ENCODE measurements around the gene PTGES2. TPM values are rescaled to one million over a fixed set of nuclear protein-coding genes. Genes with fewer than 3 reads are reported as not detected.

Gene PTGES2
- total and polyA plus RNA-seq, 9 of the 15 experiments (the other 6 are each of a cell fraction or from before 2014, with no cell fraction given) = 2.4 to 196 (median 90.1) TPM

GRCh38 chr9:128117613-128118471, 9.7 kb downstream of the PTGES2 start (continued):
- TF ChIP-seq SAFB2 (IDR thresholded peaks at IDR 0.05; ENCODE audit: borderline replicate concordance, low read depth, low read length, severe bottlenecking) (no peak), CGGBP1 (CRISPR knock-in tag; IDR thresholded peaks at IDR 0.05) (no peak), HMGN3 (IDR thresholded peaks at IDR 0.05; ENCODE audit: borderline replicate concordance, extremely low read depth, insufficient read length, low read depth, low read length) (no peak), FOXP4 (CRISPR knock-in tag; IDR thresholded peaks at IDR 0.05; ENCODE audit: borderline replicate concordance) (no peak), RB1 (IDR thresholded peaks at IDR 0.05; ENCODE audit: low read depth) (peak; percentile 93), KDM2B (CRISPR knock-in tag; IDR thresholded peaks at IDR 0.05) (no peak), CTCFL (IDR thresholded peaks at IDR 0.05; ENCODE audit: borderline replicate concordance, insufficient read depth, low read depth, low read length, poor library complexity, severe bottlenecking) (peak; percentile 98), NCOR1 (IDR thresholded peaks at IDR 0.05) (peak; percentile 50), MAFK (IDR thresholded peaks at IDR 0.05; ENCODE audit: low read length) (no peak)
- TF ChIP-seq, protein P1, sequence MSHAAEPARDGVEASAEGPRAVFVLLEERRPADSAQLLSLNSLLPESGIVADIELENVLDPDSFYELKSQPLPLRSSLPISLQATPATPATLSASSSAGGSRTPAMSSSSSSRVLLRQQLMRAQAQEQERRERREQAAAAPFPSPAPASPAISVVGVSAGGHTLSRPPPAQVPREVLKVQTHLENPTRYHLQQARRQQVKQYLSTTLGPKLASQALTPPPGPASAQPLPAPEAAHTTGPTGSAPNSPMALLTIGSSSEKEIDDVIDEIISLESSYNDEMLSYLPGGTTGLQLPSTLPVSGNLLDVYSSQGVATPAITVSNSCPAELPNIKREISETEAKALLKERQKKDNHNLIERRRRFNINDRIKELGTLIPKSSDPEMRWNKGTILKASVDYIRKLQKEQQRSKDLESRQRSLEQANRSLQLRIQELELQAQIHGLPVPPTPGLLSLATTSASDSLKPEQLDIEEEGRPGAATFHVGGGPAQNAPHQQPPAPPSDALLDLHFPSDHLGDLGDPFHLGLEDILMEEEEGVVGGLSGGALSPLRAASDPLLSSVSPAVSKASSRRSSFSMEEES (CRISPR knock-in tag; IDR thresholded peaks at IDR 0.05) = no peak
